Measurements from ENCODE around the gene FAF1.

The FAF1 gene

DNA sequence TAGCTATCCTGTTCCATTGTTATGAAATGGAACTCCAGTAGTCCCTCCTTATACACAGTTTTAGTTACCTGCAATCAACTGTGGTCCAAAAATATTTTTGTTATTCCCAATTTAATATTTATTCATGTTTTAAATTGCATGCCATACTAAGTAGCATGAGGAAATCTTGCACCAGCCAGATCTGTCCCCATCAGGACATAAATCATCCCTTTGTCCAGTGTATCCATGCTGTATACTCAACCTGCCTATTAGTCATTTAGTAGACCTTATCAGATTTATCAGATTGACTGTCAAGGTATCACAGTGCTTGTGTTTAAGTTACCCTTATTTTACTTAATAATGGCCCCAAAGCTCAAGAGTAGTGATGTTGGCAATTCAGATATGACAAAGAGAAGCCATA is 328.9 kb downstream of the FAF1 start:
- Mint-ChIP-seq H3K4me1 (no peaks in the 10 kb centered on the region), H3K36me3 (peaks cover 7% of the 10 kb centered on the region), H3K4me3 (no peak overlapping the region), H3K9me3 (no peaks in the 10 kb centered on the region), H3K27me3 (no peaks in the 10 kb centered on the region), H3K27ac (no peak overlapping the region)
- no peak for ATAC-seq

DNA sequence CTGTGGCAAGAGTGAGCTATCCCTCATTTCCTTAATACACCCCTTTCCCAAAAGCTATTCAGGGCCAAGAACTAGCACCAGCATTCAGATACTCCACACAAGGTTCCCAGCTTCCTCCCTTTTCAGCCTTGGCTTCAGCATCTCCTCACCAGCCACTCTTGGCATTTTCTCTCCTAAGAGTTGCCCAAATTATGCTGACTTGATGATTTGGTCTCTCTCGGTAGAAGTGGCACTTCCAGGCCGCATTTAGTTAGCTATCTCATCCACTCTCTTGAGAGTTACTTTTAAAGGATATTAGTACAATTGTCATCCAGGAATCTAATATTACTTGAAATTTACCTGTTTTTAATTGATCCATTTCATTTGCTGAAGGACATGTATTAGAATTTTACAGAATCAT is 337.8 kb downstream of the FAF1 start:
- ATAC-seq: no peak
- H3K9me3 Mint-ChIP-seq: no peaks in the 10 kb centered on the region
- no peaks in the 10 kb centered on the region for H3K27me3 Mint-ChIP-seq
- H3K36me3 Mint-ChIP-seq: peaks cover 39% of the 10 kb centered on the region
- H3K4me1 Mint-ChIP-seq: no peaks in the 10 kb centered on the region
- H3K4me3 Mint-ChIP-seq: no peak overlapping the region
- no peak overlapping the region for H3K27ac Mint-ChIP-seq

DNA sequence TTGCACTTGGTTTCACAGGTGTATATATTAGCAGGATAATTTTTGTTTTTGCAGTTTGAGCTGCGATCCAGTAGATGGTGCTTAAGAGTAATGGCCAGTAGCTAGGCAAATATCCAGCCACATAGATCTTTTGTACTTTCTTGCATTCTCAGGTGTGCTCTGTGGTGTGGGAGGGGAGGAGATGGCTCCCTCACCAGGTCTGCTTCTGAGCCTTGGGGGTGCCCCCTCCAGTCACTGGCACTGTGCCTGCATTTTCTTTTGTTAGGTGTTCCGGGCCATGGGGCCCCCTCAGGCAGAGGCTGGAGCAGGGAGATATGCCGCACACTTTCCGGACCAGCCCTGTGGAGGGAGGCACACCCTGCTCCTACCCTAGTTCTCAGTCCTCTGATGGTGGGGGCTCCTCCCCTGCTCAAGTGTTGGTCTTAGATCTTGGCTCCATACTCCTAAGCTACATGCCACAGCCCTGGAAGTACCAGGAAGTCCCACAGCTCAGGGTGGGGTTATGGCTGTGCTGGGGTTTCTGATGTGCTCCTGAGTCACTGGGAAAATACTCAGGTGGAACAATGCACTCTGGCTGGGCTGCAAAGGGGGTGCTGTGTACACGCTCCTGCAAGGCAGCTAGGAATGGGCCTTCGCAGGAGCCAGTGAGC is 339.3 kb downstream of the FAF1 start:
- Mint-ChIP-seq H3K4me3 (no peak overlapping the region), H3K36me3 (peaks cover 47% of the 10 kb centered on the region), H3K9me3 (peaks cover 2% of the 10 kb centered on the region), H3K27ac (no peak overlapping the region), H3K4me1 (no peaks in the 10 kb centered on the region), H3K27me3 (no peaks in the 10 kb centered on the region)
- ATAC-seq: no peak

DNA sequence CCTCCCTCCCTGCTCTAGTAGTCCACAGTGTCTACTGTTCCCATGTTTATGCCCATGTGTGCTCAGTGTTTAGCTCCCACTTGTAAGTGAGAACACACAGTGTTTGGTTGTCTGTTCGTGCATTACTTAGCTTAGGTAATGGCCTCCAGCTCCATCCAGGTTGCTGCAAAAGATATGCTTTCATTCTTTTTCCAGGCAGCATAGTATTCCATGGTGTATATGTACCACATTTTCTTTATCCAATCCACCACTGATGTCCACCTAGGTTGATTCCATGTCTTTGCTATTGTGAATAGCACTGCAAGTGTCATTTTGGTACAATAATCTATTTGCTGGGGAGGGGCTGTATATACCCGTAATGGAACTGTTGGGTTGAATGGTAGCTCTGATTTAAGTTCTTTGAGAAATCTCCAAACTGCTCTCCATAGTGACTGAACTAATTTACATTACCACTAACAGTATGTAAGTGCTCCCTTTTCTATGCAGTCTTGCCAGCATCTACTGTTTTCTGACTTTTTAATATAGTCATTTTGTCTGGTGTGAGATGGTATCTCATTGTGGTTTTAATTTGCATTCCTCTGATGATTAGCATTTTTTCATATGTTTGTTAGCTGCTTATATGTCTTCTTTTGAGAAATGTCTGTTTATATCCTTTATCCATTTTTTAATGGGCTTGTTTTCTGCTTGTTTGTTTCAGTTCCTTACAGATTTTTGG is 344.9 kb downstream of the FAF1 start:
- no peaks in the 10 kb centered on the region for H3K27me3 Mint-ChIP-seq
- no peak overlapping the region for H3K4me3 Mint-ChIP-seq
- peaks cover 33% of the 10 kb centered on the region for H3K36me3 Mint-ChIP-seq
- peaks cover 2% of the 10 kb centered on the region for H3K9me3 Mint-ChIP-seq
- H3K4me1 Mint-ChIP-seq: no peaks in the 10 kb centered on the region
- ATAC-seq: no peak
- H3K27ac Mint-ChIP-seq: no peak overlapping the region

DNA sequence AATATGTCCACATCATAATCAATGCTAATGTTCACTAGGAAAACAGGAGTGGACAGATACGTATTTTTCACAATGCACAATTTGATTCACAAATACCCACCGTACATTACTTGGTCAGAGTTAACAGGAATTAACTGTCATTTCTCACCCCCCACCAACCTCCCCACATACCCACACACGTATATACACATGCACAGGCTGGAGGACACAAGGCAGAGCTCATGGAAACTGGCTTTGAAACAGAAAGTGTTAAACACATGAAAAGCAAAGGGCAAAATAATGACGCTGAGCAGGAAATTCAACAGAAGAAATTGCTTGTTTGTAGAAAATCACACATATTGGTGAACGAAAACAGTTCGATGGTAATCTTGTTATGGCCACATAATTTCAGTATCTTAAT is 348.4 kb downstream of the FAF1 start:
- Mint-ChIP-seq H3K27ac (no peak overlapping the region), H3K36me3 (peaks cover 29% of the 10 kb centered on the region), H3K27me3 (no peaks in the 10 kb centered on the region), H3K9me3 (peaks cover 2% of the 10 kb centered on the region), H3K4me3 (no peak overlapping the region), H3K4me1 (no peaks in the 10 kb centered on the region)
- ATAC-seq: no peak

DNA sequence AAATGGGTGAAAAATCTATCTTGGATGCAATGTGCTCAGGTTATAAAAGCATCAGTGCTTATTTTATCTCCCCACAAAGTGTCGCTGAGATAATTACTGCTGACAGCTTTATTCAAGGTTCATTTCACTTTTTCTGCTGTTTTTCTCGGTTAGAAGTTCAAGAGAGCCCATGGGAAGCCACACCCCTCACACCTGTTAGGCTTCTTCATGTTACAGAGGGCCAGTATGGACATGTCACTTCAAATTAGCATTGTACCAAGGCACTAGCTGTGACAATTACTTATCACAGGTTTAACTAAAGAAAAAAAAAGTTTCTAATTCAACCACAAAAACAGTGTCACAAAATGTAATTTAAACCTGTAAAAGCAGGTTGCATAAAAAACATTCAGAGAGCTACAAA is 349.5 kb downstream of the FAF1 start:
- ATAC-seq: no peak
- H3K27me3 Mint-ChIP-seq: no peaks in the 10 kb centered on the region
- H3K9me3 Mint-ChIP-seq: no peaks in the 10 kb centered on the region
- H3K4me3 Mint-ChIP-seq: no peak overlapping the region
- no peak overlapping the region for H3K27ac Mint-ChIP-seq
- no peaks in the 10 kb centered on the region for H3K4me1 Mint-ChIP-seq
- peaks cover 18% of the 10 kb centered on the region for H3K36me3 Mint-ChIP-seq

DNA sequence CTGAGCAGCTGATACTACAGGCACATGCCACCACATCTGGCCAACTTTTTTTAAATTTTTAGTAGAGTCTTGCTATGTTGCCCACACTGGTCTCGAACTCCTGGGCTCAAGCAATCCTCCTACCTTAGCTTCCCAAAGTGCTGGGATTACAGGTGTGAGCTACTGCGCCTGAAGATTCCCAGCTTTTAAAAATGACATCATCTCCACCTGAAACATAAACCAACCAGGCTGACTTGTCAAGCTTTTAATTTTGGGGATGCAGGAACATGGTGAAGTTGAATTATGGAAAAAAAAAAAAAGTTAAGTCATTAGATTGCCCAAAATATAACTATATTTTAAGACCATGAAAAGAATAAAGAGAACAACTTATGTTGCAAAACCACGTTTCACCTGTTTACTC is 350.6 kb downstream of the FAF1 start:
- no peak for ATAC-seq
- Mint-ChIP-seq H3K4me1 (no peaks in the 10 kb centered on the region), H3K36me3 (peaks cover 14% of the 10 kb centered on the region)

GRCh38 chr1:50605186-50605875 is 354.7 kb downstream of the FAF1 start:
- Mint-ChIP-seq H3K27ac (no peak overlapping the region), H3K27me3 (no peaks in the 10 kb centered on the region), H3K36me3 (peaks cover 14% of the 10 kb centered on the region)

More for the DNA sequence above, 350.6 kb downstream of the FAF1 start:
- no peak overlapping the region for H3K27ac Mint-ChIP-seq
- H3K4me3 Mint-ChIP-seq: no peak overlapping the region
- no peaks in the 10 kb centered on the region for H3K9me3 Mint-ChIP-seq
- no peaks in the 10 kb centered on the region for H3K27me3 Mint-ChIP-seq

GRCh38 chr1:50604580-50604979 is 355.5 kb downstream of the FAF1 start:
- no peak overlapping the region for H3K27ac Mint-ChIP-seq
- peaks cover 11% of the 10 kb centered on the region for H3K36me3 Mint-ChIP-seq
- no peaks in the 10 kb centered on the region for H3K4me1 Mint-ChIP-seq
- no peak overlapping the region for H3K4me3 Mint-ChIP-seq
- ATAC-seq: no peak
- H3K9me3 Mint-ChIP-seq: no peaks in the 10 kb centered on the region
- H3K27me3 Mint-ChIP-seq: no peaks in the 10 kb centered on the region

More at GRCh38 chr1:50605186-50605875, 354.7 kb downstream of the FAF1 start:
- Mint-ChIP-seq H3K4me1 (no peaks in the 10 kb centered on the region), H3K9me3 (no peaks in the 10 kb centered on the region), H3K4me3 (no peak overlapping the region)
- ATAC-seq: no peak

DNA sequence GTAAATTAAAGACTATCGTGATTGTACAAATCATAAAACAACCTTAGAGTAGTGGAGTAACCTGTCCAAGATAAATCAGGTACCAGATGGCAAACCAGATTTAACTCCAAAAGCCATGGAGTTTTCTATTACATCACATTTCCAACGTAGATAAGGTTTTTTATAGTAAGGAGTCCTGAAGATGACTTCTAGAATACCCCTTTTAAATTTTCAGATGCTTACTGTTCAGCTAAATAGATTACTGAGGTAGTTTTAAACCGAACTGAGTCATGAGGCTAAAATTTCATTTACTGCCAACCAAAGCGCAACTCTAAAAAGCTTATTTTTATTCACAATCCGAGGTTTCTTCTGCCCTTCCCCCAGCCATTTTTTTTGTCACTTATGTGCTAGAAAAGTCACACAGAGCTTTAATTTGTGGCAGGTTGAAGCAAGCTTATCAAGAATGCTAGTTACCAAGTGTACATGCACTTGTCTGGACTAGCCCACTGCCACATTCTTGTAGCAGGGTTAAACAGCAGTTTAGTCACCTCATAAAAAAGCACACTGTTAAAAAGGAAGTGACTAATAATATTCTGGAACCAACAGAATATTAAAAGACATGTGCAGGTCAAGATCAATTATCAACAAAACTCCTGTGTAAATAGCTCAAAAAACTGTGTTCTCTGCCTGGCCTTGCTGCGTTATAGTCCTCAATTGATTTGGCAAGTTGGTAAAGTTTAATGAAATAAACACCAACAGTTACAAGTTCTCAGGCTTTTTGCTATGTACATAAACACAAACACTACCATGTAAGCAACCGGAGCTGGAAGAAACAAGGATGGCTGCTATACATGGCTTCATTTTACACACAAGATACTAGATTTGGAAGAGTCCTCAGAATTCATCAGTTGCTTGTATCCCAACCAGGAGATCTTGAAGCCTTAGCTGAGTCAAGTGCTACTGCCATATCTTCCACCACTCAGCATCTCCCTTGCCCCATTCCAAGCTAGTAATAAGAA is 356.5 kb downstream of the FAF1 start:
- H3K27me3 Mint-ChIP-seq: no peaks in the 10 kb centered on the region
- no peaks in the 10 kb centered on the region for H3K4me1 Mint-ChIP-seq
- H3K9me3 Mint-ChIP-seq: no peaks in the 10 kb centered on the region
- H3K36me3 Mint-ChIP-seq: peaks cover 6% of the 10 kb centered on the region
- ATAC-seq: no peak
- no peak overlapping the region for H3K27ac Mint-ChIP-seq
- H3K4me3 Mint-ChIP-seq: no peak overlapping the region

DNA sequence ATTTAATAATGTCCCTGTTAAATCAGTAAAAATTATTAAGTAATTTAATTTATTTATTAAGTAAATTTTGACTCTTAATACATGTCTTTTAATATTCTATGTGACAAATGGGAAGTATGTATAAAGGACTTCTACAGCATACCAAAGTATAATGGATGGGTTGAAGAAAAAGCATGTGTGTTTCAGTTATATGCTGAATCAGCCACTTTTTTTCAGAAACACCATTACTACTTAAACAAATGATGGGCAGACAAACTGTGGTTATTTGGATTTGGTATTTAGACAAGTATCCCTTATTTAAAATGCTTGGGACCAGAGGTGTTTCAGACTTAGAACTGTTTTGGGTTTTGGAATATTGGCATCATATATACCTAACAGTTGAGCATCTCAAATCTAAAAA is 360.5 kb downstream of the FAF1 start:
- ATAC-seq: no peak
- Mint-ChIP-seq H3K27ac (no peak overlapping the region), H3K36me3 (peaks cover 13% of the 10 kb centered on the region), H3K4me3 (no peak overlapping the region), H3K4me1 (no peaks in the 10 kb centered on the region), H3K9me3 (no peaks in the 10 kb centered on the region), H3K27me3 (no peaks in the 10 kb centered on the region)

DNA sequence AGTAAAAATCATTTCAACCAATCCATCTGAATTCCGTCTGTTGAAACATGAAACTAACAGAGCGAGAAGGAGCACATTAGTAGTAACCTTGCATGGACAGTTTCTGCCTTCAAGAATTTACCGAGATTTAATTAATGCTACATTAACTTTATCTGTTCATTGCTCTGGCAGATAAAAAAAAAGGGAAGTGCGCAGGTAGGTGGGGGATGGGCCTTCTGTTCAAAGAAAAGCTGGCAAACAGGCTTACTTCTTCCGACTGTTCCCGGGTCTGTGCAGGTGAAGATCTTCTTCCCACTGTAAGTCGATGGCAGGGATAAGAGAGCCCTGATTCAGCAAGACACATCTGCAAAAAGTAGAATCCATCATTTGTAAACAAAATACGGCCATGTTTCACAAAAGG is 364.2 kb downstream of the FAF1 start:
- no peaks in the 10 kb centered on the region for H3K27me3 Mint-ChIP-seq
- no peaks in the 10 kb centered on the region for H3K4me1 Mint-ChIP-seq
- H3K9me3 Mint-ChIP-seq: no peaks in the 10 kb centered on the region
- H3K27ac Mint-ChIP-seq: no peak overlapping the region
- ATAC-seq: no peak
- H3K36me3 Mint-ChIP-seq: peaks cover 36% of the 10 kb centered on the region
- no peak overlapping the region for H3K4me3 Mint-ChIP-seq

- ATAC-seq: no peak
- Mint-ChIP-seq H3K9me3 (no peaks in the 10 kb centered on the region), H3K36me3 (peaks cover 58% of the 10 kb centered on the region), H3K4me1 (no peaks in the 10 kb centered on the region), H3K4me3 (no peak overlapping the region), H3K27ac (no peak overlapping the region), H3K27me3 (no peaks in the 10 kb centered on the region)
Observed at GRCh38 chr1:50593515-50593914, 366.6 kb downstream of the FAF1 start.

DNA sequence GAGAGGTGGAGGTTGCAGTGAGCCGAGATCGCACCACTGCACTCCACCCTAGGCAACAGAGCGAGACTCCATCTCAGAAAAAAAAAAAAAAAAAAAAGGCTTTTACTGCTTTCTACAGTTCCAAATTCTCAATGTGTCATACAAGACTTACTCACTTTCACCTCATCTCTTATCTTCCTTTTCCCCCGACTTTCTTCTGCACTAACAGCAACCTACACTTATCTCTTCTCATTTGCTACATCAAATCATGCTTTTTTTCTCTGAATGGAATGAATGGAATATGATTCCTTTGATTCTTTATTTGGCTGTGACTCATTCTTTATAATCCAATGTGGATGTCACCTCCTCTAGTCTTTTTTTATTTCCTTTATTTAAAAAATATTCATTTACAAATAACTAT is 368.5 kb downstream of the FAF1 start:
- Mint-ChIP-seq H3K36me3 (peaks cover 69% of the 10 kb centered on the region), H3K27me3 (no peaks in the 10 kb centered on the region), H3K9me3 (no peaks in the 10 kb centered on the region), H3K4me3 (no peak overlapping the region), H3K27ac (no peak overlapping the region), H3K4me1 (no peaks in the 10 kb centered on the region)
- no peak for ATAC-seq

GRCh38 chr1:50582346-50582745 is 377.7 kb downstream of the FAF1 start:
- Mint-ChIP-seq H3K36me3 (peaks cover 39% of the 10 kb centered on the region), H3K27me3 (no peaks in the 10 kb centered on the region), H3K9me3 (no peaks in the 10 kb centered on the region), H3K27ac (no peak overlapping the region), H3K4me3 (no peak overlapping the region), H3K4me1 (no peaks in the 10 kb centered on the region)
- ATAC-seq: no peak

All from stimulated activated memory B cell treated with anti-CD40 and anti-IgM and Interleukin-4, amounts not matched to agents 10 μg/mL and 1 μg/mL and 100 μg/mL, for 72 hours (primary cell).